Osteoblast (primary cell): ENCODE data around the gene ERI2. TPM values are rescaled to one million over a fixed set of nuclear protein-coding genes. Genes with fewer than 3 reads are reported as not detected.

ENCODE experiments used
- DNase-seq: peaks from one replicate; pipeline ENCODE4 v3.0.0; 2011; ENCODE audit warnings: low spot score, mixed read lengths; ENCODE audit not compliant: insufficient read length; ENCODE audit errors: missing footprints
- H2AFZ ChIP-seq: 2 replicates; pipeline ENCODE4 v1.6.0; 2011; ENCODE audit warnings: mild to moderate bottlenecking, low read length
- H3K27ac ChIP-seq: 2 replicates; pipeline ENCODE4 v1.5.1; 2011; ENCODE audit warnings: mild to moderate bottlenecking, low read depth, low read length, moderate library complexity
- H3K27me3 ChIP-seq: 2 replicates; pipeline ENCODE4 v1.6.0; 2012; ENCODE audit warnings: mild to moderate bottlenecking, control low read depth, inconsistent platforms, low read length, moderate library complexity; ENCODE audit not compliant: insufficient read depth
- H3K36me3 ChIP-seq: 2 replicates; pipeline ENCODE4 v1.5.1; 2011; ENCODE audit warnings: mild to moderate bottlenecking, low read length, control low read depth, moderate library complexity; ENCODE audit not compliant: insufficient read depth
- H3K4me1 ChIP-seq: 2 replicates; pipeline ENCODE4 v1.5.1; 2011; ENCODE audit warnings: mild to moderate bottlenecking, low read length, control low read depth, moderate library complexity; ENCODE audit not compliant: insufficient read depth
- H3K4me2 ChIP-seq: 2 replicates; pipeline ENCODE4 v1.6.0; 2011; ENCODE audit warnings: mild to moderate bottlenecking, low read length; ENCODE audit not compliant: insufficient read depth
- H3K4me3 ChIP-seq: fragments of 200-600 bp; sonication (generic); 3 replicates; pipeline ENCODE4 v1.5.1; 2012; ENCODE audit warnings: mild to moderate bottlenecking, low read length, inconsistent platforms; ENCODE audit not compliant: insufficient read depth
- H3K79me2 ChIP-seq: 2 replicates; pipeline ENCODE4 v1.6.0; 2012; ENCODE audit warnings: mild to moderate bottlenecking, low read length, control low read depth, inconsistent platforms; ENCODE audit not compliant: insufficient read depth
- H3K9me3 ChIP-seq: 2 replicates; pipeline ENCODE4 v1.5.1; 2011; ENCODE audit warnings: low read depth, low read length, control low read depth
- H4K20me1 ChIP-seq: 2 replicates; pipeline ENCODE4 v1.6.0; 2012; ENCODE audit warnings: mild to moderate bottlenecking, low read length, control low read depth; ENCODE audit not compliant: insufficient read depth
- CTCF ChIP-seq: IDR thresholded peaks from 2 replicates; pipeline ENCODE4 v1.5.1; 2011; ENCODE audit warnings: mild to moderate bottlenecking, low read depth, low read length, moderate library complexity; ENCODE audit errors: extremely low read depth
- total RNA-seq: library from RNA; depleted of rRNA; stranded (reverse); fragments of >200 nt; gene quantifications from 2 replicates; pipeline ENCODE4 v1.2.3, GENCODE V29; 2012

Gene ERI2
- total RNA-seq, 1 donor = 21.0 TPM

DNA sequence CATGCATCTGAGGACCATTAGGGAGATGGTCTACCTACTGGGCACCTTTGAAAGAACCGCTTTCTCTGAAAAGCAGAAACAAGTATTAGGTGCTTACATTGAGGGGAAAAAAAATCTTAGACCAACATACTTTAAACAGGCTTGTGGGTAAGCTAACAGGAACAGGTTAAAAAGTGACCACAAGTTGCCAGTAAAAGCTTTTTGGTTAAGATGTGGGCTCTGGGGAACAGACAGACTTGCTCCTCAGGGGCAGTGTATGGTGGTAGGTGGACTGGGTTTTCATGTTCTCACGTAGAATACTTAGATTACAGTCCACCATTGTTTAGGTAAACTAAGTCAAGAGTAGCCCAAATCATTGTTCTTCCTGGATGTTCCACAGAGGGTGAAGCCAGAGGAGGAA lies 41.3 kb upstream of the ERI2 start:
- Histone ChIP-seq H3K4me2 (no peak overlapping the region), H3K36me3 (peaks cover 14% of the 10 kb centered on the region), H3K4me1 (peaks cover 22% of the 10 kb centered on the region), H4K20me1 (no peaks in the 10 kb centered on the region), H3K4me3 (no peak overlapping the region), H2AFZ (no peak overlapping the region), H3K27me3 (no peaks in the 10 kb centered on the region), H3K27ac (no peak overlapping the region), H3K9me3 (no peaks in the 10 kb centered on the region), H3K79me2 (no peaks in the 10 kb centered on the region)
- no peak for TF ChIP-seq CTCF
- DNase-seq = no peak

DNA sequence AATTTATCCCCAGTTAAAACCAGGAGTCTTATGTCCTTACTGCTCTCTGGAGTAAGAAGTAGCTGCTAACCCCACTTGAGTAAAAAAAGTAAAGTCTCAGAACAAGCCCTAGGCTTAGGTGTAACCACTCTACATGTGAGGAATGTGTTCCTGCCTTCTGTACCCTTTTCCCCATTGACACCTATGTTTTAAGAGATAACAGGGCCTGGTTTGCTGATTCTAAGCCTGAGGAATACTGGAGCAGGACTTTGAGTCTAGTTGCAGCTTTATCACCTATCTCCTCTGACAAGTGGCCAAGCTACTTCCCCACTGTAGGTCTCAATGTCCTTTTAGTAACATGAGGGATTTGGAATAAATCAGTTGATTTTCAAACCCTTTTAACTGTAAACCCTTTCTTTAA lies 40.3 kb upstream of the ERI2 start:
- no peak overlapping the region for H3K27ac ChIP-seq
- H3K4me2 ChIP-seq = no peak overlapping the region
- H3K4me3 ChIP-seq = no peak overlapping the region
- DNase-seq = no peak
- peaks cover 14% of the 10 kb centered on the region for H3K36me3 ChIP-seq
- no peaks in the 10 kb centered on the region for H3K27me3 ChIP-seq
- H2AFZ ChIP-seq = no peak overlapping the region
- TF ChIP-seq CTCF = no peak
- no peaks in the 10 kb centered on the region for H3K9me3 ChIP-seq
- no peaks in the 10 kb centered on the region for H3K79me2 ChIP-seq
- no peaks in the 10 kb centered on the region for H4K20me1 ChIP-seq
- H3K4me1 ChIP-seq = peaks cover 16% of the 10 kb centered on the region

- no peaks in the 10 kb centered on the region for H3K79me2 ChIP-seq
- no peak overlapping the region for H2AFZ ChIP-seq
- H3K4me1 ChIP-seq = peaks cover 11% of the 10 kb centered on the region
- H3K27me3 ChIP-seq = no peaks in the 10 kb centered on the region
- peaks cover 14% of the 10 kb centered on the region for H3K36me3 ChIP-seq
- no peak overlapping the region for H3K4me3 ChIP-seq
- no peak for TF ChIP-seq CTCF
- DNase-seq = no peak
- H4K20me1 ChIP-seq = no peaks in the 10 kb centered on the region
- no peak overlapping the region for H3K4me2 ChIP-seq
- H3K9me3 ChIP-seq = no peaks in the 10 kb centered on the region
- no peak overlapping the region for H3K27ac ChIP-seq
These were observed 39.8 kb upstream of the ERI2 start for GRCh38 chr16:20846030-20846429.

DNA sequence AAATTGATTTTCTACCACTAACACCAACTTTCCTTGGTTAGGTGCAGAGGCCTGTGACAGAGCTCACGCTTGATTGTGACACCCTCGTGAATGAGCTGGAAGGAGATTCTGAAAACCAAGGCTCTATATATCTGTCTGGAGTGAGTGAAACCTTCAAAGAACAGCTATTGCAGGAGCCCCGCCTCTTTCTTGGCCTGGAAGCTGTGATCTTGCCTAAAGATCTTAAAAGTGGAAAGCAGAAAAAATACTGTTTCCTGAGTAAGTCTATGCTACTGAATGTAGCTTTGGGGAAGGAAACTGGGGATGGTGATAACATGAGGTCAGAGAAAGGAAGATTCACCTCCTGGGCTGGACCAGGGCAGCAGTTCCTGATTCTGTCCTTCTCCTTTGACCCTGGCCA lies 38.3 kb upstream of the ERI2 start:
- Histone ChIP-seq H2AFZ (no peak overlapping the region), H3K27ac (no peak overlapping the region), H3K4me3 (no peak overlapping the region), H3K4me2 (no peak overlapping the region), H3K9me3 (no peaks in the 10 kb centered on the region), H4K20me1 (no peaks in the 10 kb centered on the region), H3K79me2 (no peaks in the 10 kb centered on the region), H3K4me1 (peaks cover 1% of the 10 kb centered on the region), H3K36me3 (peaks cover 21% of the 10 kb centered on the region), H3K27me3 (no peaks in the 10 kb centered on the region)
- DNase-seq = no peak
- no peak for TF ChIP-seq CTCF
